ENCODE data around the gene SPC24. TPM values are rescaled to one million over a fixed set of nuclear protein-coding genes. Genes with fewer than 3 reads are reported as not detected.
"Not testable (repeated sequence)": the region's sequence is repeated elsewhere in the genome, so short reads cannot be mapped to it uniquely, and the experiment has no call there.

SPC24 gene
- total RNA-seq, 1 experiment from 2014 or later, result 25.3 TPM

DNA sequence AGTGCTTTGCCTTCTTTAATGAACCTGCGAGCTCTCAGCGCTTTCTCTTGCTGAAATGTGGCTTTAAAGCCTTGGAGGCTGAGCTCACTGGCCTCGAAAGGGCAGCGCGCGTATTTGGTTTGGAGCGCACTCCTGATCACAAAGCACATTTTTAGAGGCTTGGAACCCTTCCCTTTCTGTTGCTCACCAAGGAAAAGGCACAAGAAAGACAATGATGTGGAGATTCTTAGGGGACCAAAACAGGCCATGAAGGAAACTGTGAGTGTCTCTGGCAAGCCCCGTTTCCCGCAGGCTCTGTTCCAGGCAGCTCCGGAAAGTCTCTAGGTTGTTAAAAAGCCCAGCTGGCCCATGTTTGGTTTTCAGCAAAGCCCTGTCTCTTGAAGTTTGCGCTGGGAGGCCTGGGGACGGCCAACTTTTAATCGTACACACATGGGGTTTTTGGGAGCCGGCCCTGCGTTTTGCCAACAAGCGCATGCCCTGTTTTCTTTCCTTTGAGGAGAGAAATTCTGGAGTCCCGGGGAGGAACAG lies 9.4 kb upstream of the SPC24 start:
- no peak overlapping the region for H3K27ac ChIP-seq (ENCODE audit: low read length)
- H2AFZ ChIP-seq (ENCODE audit: low read length), result no peak overlapping the region
- no peaks in the 10 kb centered on the region for H3K9me3 ChIP-seq (ENCODE audit: low read length)
- no peak overlapping the region for H3K4me3 ChIP-seq (ENCODE audit: low read length)
- H3K9ac ChIP-seq (ENCODE audit: low read length), result no peak overlapping the region
- H3K27me3 ChIP-seq (ENCODE audit: low read length), result no peaks in the 10 kb centered on the region
- no peak for DNase-seq
- no peaks in the 10 kb centered on the region for H3K36me3 ChIP-seq (ENCODE audit: insufficient read depth, low read length)
- no peaks in the 10 kb centered on the region for H3K9me2 ChIP-seq (replicated peaks; ENCODE audit: insufficient read depth, low read length)
- no peaks in the 10 kb centered on the region for H4K20me1 ChIP-seq (ENCODE audit: insufficient read depth, low read depth, low read length)
- H3K79me2 ChIP-seq (ENCODE audit: low read length), result no peaks in the 10 kb centered on the region
- no peak overlapping the region for H3K4me2 ChIP-seq (ENCODE audit: low read depth, low read length, poor library complexity, severe bottlenecking)
- no peaks in the 10 kb centered on the region for H3K4me1 ChIP-seq (ENCODE audit: low read length)

DNA sequence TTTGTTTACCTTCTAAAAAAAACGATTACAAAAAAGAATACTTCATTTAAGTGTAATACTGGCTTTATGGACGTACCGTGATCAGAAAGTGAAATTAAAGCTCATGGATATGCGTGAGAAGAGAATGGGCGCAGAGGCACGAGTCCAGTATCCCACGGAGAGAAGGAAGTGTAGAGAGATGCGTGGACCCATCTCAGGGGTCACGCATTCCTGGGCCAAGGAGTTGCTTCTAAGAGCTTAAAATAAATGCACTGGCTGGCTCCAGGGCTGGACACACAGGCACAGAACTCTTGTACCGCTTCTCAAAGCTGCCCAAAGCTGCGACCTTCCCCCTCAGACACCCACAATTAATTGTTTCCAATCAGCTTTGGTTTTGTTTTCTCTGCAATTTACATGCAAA lies 8.7 kb upstream of the SPC24 start:
- Histone ChIP-seq H3K79me2 (ENCODE audit: low read length) (no peaks in the 10 kb centered on the region), H3K4me1 (ENCODE audit: low read length) (no peaks in the 10 kb centered on the region), H3K27ac (ENCODE audit: low read length) (no peak overlapping the region), H3K4me2 (ENCODE audit: low read depth, low read length, poor library complexity, severe bottlenecking) (no peak overlapping the region), H2AFZ (ENCODE audit: low read length) (no peak overlapping the region), H3K36me3 (ENCODE audit: insufficient read depth, low read length) (no peaks in the 10 kb centered on the region), H3K9me3 (ENCODE audit: low read length) (no peaks in the 10 kb centered on the region), H3K27me3 (ENCODE audit: low read length) (no peaks in the 10 kb centered on the region), H3K9ac (ENCODE audit: low read length) (no peak overlapping the region), H4K20me1 (ENCODE audit: insufficient read depth, low read depth, low read length) (no peaks in the 10 kb centered on the region), H3K9me2 (replicated peaks; ENCODE audit: insufficient read depth, low read length) (no peaks in the 10 kb centered on the region), H3K4me3 (ENCODE audit: low read length) (no peak overlapping the region)
- no peak for DNase-seq

- not testable (repeated sequence) for H3K4me3 ChIP-seq (ENCODE audit: low read length); H3K79me2 ChIP-seq (ENCODE audit: low read length); H3K9me2 ChIP-seq (replicated peaks; ENCODE audit: insufficient read depth, low read length); H3K4me1 ChIP-seq (ENCODE audit: low read length); H3K36me3 ChIP-seq (ENCODE audit: insufficient read depth, low read length); DNase-seq; H3K27me3 ChIP-seq (ENCODE audit: low read length); H2AFZ ChIP-seq (ENCODE audit: low read length); H3K9ac ChIP-seq (ENCODE audit: low read length); H4K20me1 ChIP-seq (ENCODE audit: insufficient read depth, low read depth, low read length); H3K4me2 ChIP-seq (ENCODE audit: low read depth, low read length, poor library complexity, severe bottlenecking); H3K9me3 ChIP-seq (ENCODE audit: low read length); H3K27ac ChIP-seq (ENCODE audit: low read length)
These were observed 4.8 kb upstream of the SPC24 start for GRCh38 chr19:11160440-11160768.

DNA sequence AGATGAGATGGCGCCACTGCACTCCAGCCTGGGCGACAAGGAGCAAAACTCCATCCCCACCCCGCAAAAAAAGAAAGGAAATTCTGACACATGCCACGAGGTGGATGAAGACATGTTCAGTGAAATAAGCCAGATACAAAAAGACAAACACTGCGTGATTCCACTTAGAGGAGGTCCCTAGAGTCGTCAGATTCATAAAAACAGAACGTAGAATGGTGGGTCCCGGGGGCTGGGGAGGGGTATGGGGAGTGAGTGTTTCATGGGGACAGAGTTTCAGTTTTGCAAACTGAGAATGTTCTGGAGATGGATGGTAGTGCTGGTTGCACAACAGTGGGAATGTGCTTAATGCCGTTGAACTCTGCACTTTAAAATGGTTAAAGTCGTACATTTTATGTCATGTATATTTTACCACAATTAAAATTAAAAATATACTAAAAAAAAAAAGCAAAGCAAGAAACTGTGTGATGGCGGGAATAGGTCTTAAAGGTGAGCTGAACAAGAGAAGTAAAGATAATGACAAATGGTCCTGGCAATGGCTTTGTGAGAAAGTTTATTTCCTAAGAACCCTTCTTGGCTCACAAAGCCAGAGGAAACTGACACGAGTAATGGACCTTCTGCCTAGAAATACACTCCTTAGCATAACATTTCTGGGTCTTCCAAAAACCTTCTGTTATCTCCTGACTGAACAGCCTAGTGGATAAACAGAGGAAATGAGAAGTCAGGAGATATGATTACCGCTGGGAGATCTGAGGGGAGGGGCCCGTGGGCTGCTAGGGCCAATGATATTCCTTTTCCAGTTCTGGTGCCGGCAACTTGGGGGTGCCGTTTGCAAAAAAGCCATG lies 4.2 kb upstream of the SPC24 start:
- no peak for DNase-seq
- Histone ChIP-seq H3K9ac (ENCODE audit: low read length) (no peak overlapping the region), H3K79me2 (ENCODE audit: low read length) (peaks cover 8% of the 10 kb centered on the region), H3K27ac (ENCODE audit: low read length) (no peak overlapping the region), H3K27me3 (ENCODE audit: low read length) (no peaks in the 10 kb centered on the region), H2AFZ (ENCODE audit: low read length) (no peak overlapping the region), H3K36me3 (ENCODE audit: insufficient read depth, low read length) (no peaks in the 10 kb centered on the region), H3K4me1 (ENCODE audit: low read length) (peaks cover 5% of the 10 kb centered on the region), H3K9me2 (replicated peaks; ENCODE audit: insufficient read depth, low read length) (no peaks in the 10 kb centered on the region), H3K4me2 (ENCODE audit: low read depth, low read length, poor library complexity, severe bottlenecking) (no peak overlapping the region), H4K20me1 (ENCODE audit: insufficient read depth, low read depth, low read length) (no peaks in the 10 kb centered on the region), H3K9me3 (ENCODE audit: low read length) (no peaks in the 10 kb centered on the region), H3K4me3 (ENCODE audit: low read length) (no peak overlapping the region)

DNA sequence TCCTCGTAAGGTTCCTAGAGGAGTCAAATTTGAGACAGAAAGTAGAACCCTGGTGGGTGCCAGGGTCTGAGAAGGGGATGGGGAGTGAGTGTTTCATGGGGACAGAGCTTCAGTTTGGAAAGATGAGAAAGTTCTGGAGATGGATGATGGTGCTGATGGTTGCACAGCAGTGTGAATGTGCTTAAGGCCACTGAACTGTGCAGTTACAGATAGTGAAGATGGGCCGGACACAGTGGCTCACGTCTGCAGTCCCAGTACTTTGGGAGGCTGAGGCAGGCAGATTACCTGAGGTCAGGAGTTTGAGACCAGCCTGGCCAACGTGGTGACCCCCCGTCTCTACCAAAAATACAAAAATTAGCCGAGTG lies 917 bp downstream of the SPC24 start:
- H3K4me2 ChIP-seq (ENCODE audit: low read depth, low read length, poor library complexity, severe bottlenecking), result peak overlapping the region; percentile 80
- no peaks in the 10 kb centered on the region for H3K27me3 ChIP-seq (ENCODE audit: low read length)
- no peak overlapping the region for H3K27ac ChIP-seq (ENCODE audit: low read length)
- peaks cover 33% of the 10 kb centered on the region for H3K79me2 ChIP-seq (ENCODE audit: low read length)
- H3K4me1 ChIP-seq (ENCODE audit: low read length), result peaks cover 13% of the 10 kb centered on the region
- no peak for DNase-seq
- no peaks in the 10 kb centered on the region for H4K20me1 ChIP-seq (ENCODE audit: insufficient read depth, low read depth, low read length)
- peak overlapping the region; percentile 90 for H3K9ac ChIP-seq (ENCODE audit: low read length)
- no peaks in the 10 kb centered on the region for H3K9me2 ChIP-seq (replicated peaks; ENCODE audit: insufficient read depth, low read length)
- H2AFZ ChIP-seq (ENCODE audit: low read length), result no peak overlapping the region
- H3K9me3 ChIP-seq (ENCODE audit: low read length), result no peaks in the 10 kb centered on the region
- peaks cover 3% of the 10 kb centered on the region; the same call in 1 of the 2 replicates for H3K36me3 ChIP-seq (ENCODE audit: insufficient read depth, low read length)
- peak overlapping the region; percentile 91 for H3K4me3 ChIP-seq (ENCODE audit: low read length)

- no peak overlapping the region for H3K27ac ChIP-seq (ENCODE audit: low read length)
- H3K4me1 ChIP-seq (ENCODE audit: low read length), result peaks cover 13% of the 10 kb centered on the region
- peaks cover 3% of the 10 kb centered on the region; the same call in 1 of the 2 replicates for H3K36me3 ChIP-seq (ENCODE audit: insufficient read depth, low read length)
- H3K4me2 ChIP-seq (ENCODE audit: low read depth, low read length, poor library complexity, severe bottlenecking), result no peak overlapping the region
- no peaks in the 10 kb centered on the region for H4K20me1 ChIP-seq (ENCODE audit: insufficient read depth, low read depth, low read length)
- no peak overlapping the region for H3K4me3 ChIP-seq (ENCODE audit: low read length)
- H3K9me2 ChIP-seq (replicated peaks; ENCODE audit: insufficient read depth, low read length), result no peaks in the 10 kb centered on the region
- no peaks in the 10 kb centered on the region for H3K27me3 ChIP-seq (ENCODE audit: low read length)
- no peak overlapping the region for H3K9ac ChIP-seq (ENCODE audit: low read length)
- DNase-seq, result no peak
- H3K9me3 ChIP-seq (ENCODE audit: low read length), result no peaks in the 10 kb centered on the region
- peaks cover 33% of the 10 kb centered on the region for H3K79me2 ChIP-seq (ENCODE audit: low read length)
- no peak overlapping the region for H2AFZ ChIP-seq (ENCODE audit: low read length)
These were observed 3.1 kb downstream of the SPC24 start for GRCh38 chr19:11152318-11153062.

DNA sequence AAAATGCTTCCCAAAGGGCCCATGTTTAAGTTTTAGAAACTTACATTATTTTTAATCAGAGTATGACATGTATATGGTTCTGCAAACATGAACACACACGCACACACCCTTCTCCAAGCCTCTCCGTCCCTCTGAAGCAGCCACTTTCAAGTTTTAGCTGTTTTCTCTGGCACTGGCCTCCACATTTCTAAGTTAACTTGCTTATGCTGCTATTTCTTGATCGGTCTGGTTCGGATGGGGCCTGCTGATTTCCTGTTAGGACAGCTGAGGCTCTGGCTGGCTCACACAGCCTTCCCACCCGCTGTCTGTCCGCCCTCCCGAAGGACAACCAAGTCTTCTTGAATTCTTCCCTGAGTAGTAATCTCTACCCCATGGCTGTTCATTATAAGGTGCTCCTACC lies 4.4 kb downstream of the SPC24 start:
- Histone ChIP-seq H3K4me1 (ENCODE audit: low read length) (peaks cover 10% of the 10 kb centered on the region), H4K20me1 (ENCODE audit: insufficient read depth, low read depth, low read length) (no peaks in the 10 kb centered on the region), H3K4me2 (ENCODE audit: low read depth, low read length, poor library complexity, severe bottlenecking) (no peak overlapping the region), H3K4me3 (ENCODE audit: low read length) (no peak overlapping the region), H2AFZ (ENCODE audit: low read length) (no peak overlapping the region), H3K9me3 (ENCODE audit: low read length) (no peaks in the 10 kb centered on the region), H3K27me3 (ENCODE audit: low read length) (no peaks in the 10 kb centered on the region), H3K79me2 (ENCODE audit: low read length) (peaks cover 33% of the 10 kb centered on the region), H3K9me2 (replicated peaks; ENCODE audit: insufficient read depth, low read length) (no peaks in the 10 kb centered on the region), H3K9ac (ENCODE audit: low read length) (no peak overlapping the region), H3K36me3 (ENCODE audit: insufficient read depth, low read length) (peaks cover 3% of the 10 kb centered on the region; the same call in 1 of the 2 replicates), H3K27ac (ENCODE audit: low read length) (no peak overlapping the region)
- no peak for DNase-seq

- H3K27me3 ChIP-seq (ENCODE audit: low read length), result no peaks in the 10 kb centered on the region
- no peaks in the 10 kb centered on the region for H3K9me3 ChIP-seq (ENCODE audit: low read length)
These were observed 7.6 kb downstream of the SPC24 start for GRCh38 chr19:11148001-11148400.

More at GRCh38 chr19:11148001-11148400, 7.6 kb downstream of the SPC24 start:
- peaks cover 7% of the 10 kb centered on the region; the same call in 1 of the 2 replicates for H3K36me3 ChIP-seq (ENCODE audit: insufficient read depth, low read length)
- H3K9ac ChIP-seq (ENCODE audit: low read length), result no peak overlapping the region
- no peaks in the 10 kb centered on the region for H3K9me2 ChIP-seq (replicated peaks; ENCODE audit: insufficient read depth, low read length)
- H3K4me3 ChIP-seq (ENCODE audit: low read length), result no peak overlapping the region
- no peak overlapping the region for H3K4me2 ChIP-seq (ENCODE audit: low read depth, low read length, poor library complexity, severe bottlenecking)
- peaks cover 14% of the 10 kb centered on the region for H3K79me2 ChIP-seq (ENCODE audit: low read length)
- H4K20me1 ChIP-seq (ENCODE audit: insufficient read depth, low read depth, low read length), result no peaks in the 10 kb centered on the region
- DNase-seq, result no peak
- no peaks in the 10 kb centered on the region for H3K4me1 ChIP-seq (ENCODE audit: low read length)
- H3K27ac ChIP-seq (ENCODE audit: low read length), result no peak overlapping the region
- H2AFZ ChIP-seq (ENCODE audit: low read length), result no peak overlapping the region

Measured in Karpas-422 (cell line).